Parathyroid adenoma (tissue), 2 donors: ENCODE data around the gene PTPRM.
A peak's percentile ranks its signal among the peaks of the same experiment; 100 is the strongest.

Experiments used
- H2AFZ ChIP-seq: fragments of 300-600 bp; sonication (generic); one replicate; pipeline ENCODE4 v1.7.0; 2017; ENCODE audit warnings: antibody characterized with exemption, mild to moderate bottlenecking
- H3K27ac ChIP-seq: fragments of 300-600 bp; sonication (generic); one replicate; pipeline ENCODE4 v1.7.0; 2017
- H3K27me3 ChIP-seq: fragments of 300-600 bp; sonication (generic); one replicate; pipeline ENCODE4 v1.7.0; 2017; ENCODE audit warnings: low read length; ENCODE audit not compliant: control insufficient read depth, insufficient read depth
- H3K36me3 ChIP-seq: fragments of 300-600 bp; sonication (generic); one replicate; pipeline ENCODE4 v1.7.0; 2017; ENCODE audit warnings: low read length; ENCODE audit not compliant: control insufficient read depth, insufficient read depth
- H3K4me1 ChIP-seq: fragments of 300-600 bp; sonication (generic); one replicate; pipeline ENCODE4 v1.7.0; 2017; ENCODE audit warnings: control low read depth
- H3K4me2 ChIP-seq: fragments of 300-600 bp; sonication (generic); one replicate; pipeline ENCODE4 v1.7.0; 2017; ENCODE audit warnings: low read length
- H3K4me3 ChIP-seq: fragments of 300-600 bp; sonication (generic); one replicate; pipeline ENCODE4 v1.7.0; 2017; ENCODE audit warnings: low read depth, low read length
- H3K79me2 ChIP-seq: fragments of 300-600 bp; sonication (generic); one replicate; pipeline ENCODE4 v1.7.0; 2017; ENCODE audit warnings: control low read depth
- H3K9ac ChIP-seq: fragments of 300-600 bp; sonication (generic); one replicate; pipeline ENCODE4 v1.7.0; 2017; ENCODE audit warnings: mild to moderate bottlenecking
- H3K9me3 ChIP-seq: fragments of 300-600 bp; sonication (generic); one replicate; pipeline ENCODE4 v1.7.0; 2017; ENCODE audit warnings: low read length; ENCODE audit not compliant: control insufficient read depth
- CTCF ChIP-seq: fragments of 300-600 bp; sonication (generic); IDR thresholded peaks from one replicate; pipeline ENCODE4 v1.7.0; 2017; ENCODE audit warnings: antibody characterized with exemption, mild to moderate bottlenecking
- donor health status: primary hyperparathyroidism.

PTPRM gene

GRCh38 chr18:7885865-7886264, 318.7 kb downstream of the PTPRM start:
- H3K36me3 ChIP-seq: no peaks in the 10 kb centered on the region
- peak overlapping the region; percentile 47 for H3K4me2 ChIP-seq
- H2AFZ ChIP-seq: no peak overlapping the region
- TF ChIP-seq CTCF: no peak
- H3K4me1 ChIP-seq: peaks cover 7% of the 10 kb centered on the region
- H3K27ac ChIP-seq: no peak overlapping the region
- no peaks in the 10 kb centered on the region for H3K27me3 ChIP-seq
- H3K4me3 ChIP-seq: no peak overlapping the region
- H3K9me3 ChIP-seq: no peaks in the 10 kb centered on the region
- no peak overlapping the region for H3K9ac ChIP-seq
- H3K79me2 ChIP-seq: no peaks in the 10 kb centered on the region

GRCh38 chr18:7886436-7886835, 319.3 kb downstream of the PTPRM start:
- no peak for TF ChIP-seq CTCF
- no peaks in the 10 kb centered on the region for H3K27me3 ChIP-seq
- H3K27ac ChIP-seq: no peak overlapping the region
- no peaks in the 10 kb centered on the region for H3K9me3 ChIP-seq
- no peak overlapping the region for H3K4me2 ChIP-seq
- no peak overlapping the region for H3K9ac ChIP-seq
- H3K36me3 ChIP-seq: no peaks in the 10 kb centered on the region
- H2AFZ ChIP-seq: no peak overlapping the region
- H3K79me2 ChIP-seq: no peaks in the 10 kb centered on the region
- H3K4me3 ChIP-seq: no peak overlapping the region
- H3K4me1 ChIP-seq: peaks cover 7% of the 10 kb centered on the region

GRCh38 chr18:7889515-7889914, 322.4 kb downstream of the PTPRM start:
- Histone ChIP-seq H3K4me1 (peaks cover 7% of the 10 kb centered on the region), H3K79me2 (no peaks in the 10 kb centered on the region), H3K9me3 (no peaks in the 10 kb centered on the region), H3K4me2 (no peak overlapping the region), H2AFZ (no peak overlapping the region), H3K9ac (no peak overlapping the region), H3K27ac (no peak overlapping the region), H3K36me3 (no peaks in the 10 kb centered on the region), H3K4me3 (no peak overlapping the region), H3K27me3 (no peaks in the 10 kb centered on the region)
- no peak for TF ChIP-seq CTCF

- TF ChIP-seq CTCF: no peak
- H3K79me2 ChIP-seq: no peaks in the 10 kb centered on the region
- H2AFZ ChIP-seq: no peak overlapping the region
- H3K9ac ChIP-seq: no peak overlapping the region
- no peak overlapping the region for H3K27ac ChIP-seq
- no peak overlapping the region for H3K4me2 ChIP-seq
- H3K4me3 ChIP-seq: no peak overlapping the region
- H3K36me3 ChIP-seq: no peaks in the 10 kb centered on the region
- H3K4me1 ChIP-seq: peaks cover 7% of the 10 kb centered on the region
- no peaks in the 10 kb centered on the region for H3K27me3 ChIP-seq
- H3K9me3 ChIP-seq: no peaks in the 10 kb centered on the region
Observed at GRCh38 chr18:7890075-7890474, 323.0 kb downstream of the PTPRM start.

- no peak overlapping the region for H3K4me2 ChIP-seq
- H3K36me3 ChIP-seq: no peaks in the 10 kb centered on the region
- H3K4me3 ChIP-seq: no peak overlapping the region
- no peak overlapping the region for H3K27ac ChIP-seq
- H3K9me3 ChIP-seq: no peaks in the 10 kb centered on the region
- no peak for TF ChIP-seq CTCF
- H3K27me3 ChIP-seq: no peaks in the 10 kb centered on the region
- no peaks in the 10 kb centered on the region for H3K79me2 ChIP-seq
- H3K9ac ChIP-seq: no peak overlapping the region
- H2AFZ ChIP-seq: no peak overlapping the region
- no peaks in the 10 kb centered on the region for H3K4me1 ChIP-seq
Observed at GRCh38 chr18:7892556-7892955, 325.4 kb downstream of the PTPRM start.
